Endometrial microvascular endothelial cells (primary cell): ENCODE measurements around the gene ACOT8. TPM values are rescaled to one million over a fixed set of nuclear protein-coding genes. Genes with fewer than 3 reads are reported as not detected.
"Not testable (repeated sequence)": the region's sequence is repeated elsewhere in the genome, so short reads cannot be mapped to it uniquely, and the experiment has no call there.

ENCODE experiments used
- in situ Hi-C: cut with HindIII; loops from 2 replicates; pipeline ENCODE4 v1.10.0; 2017; ENCODE audit warnings: low sequenced_read_pairs, low pct_unique_long_range_greater_than_20kb; ENCODE audit errors: inconsistent ontology term
- total RNA-seq: library from RNA; depleted of rRNA; stranded (reverse); fragments of >200 nt; gene quantifications from one replicate; pipeline ENCODE4 v1.2.3, GENCODE V29; 2015; ENCODE audit errors: inconsistent ontology term

Gene ACOT8
- total RNA-seq, 1 donor from 2014 or later = 75.9 TPM

DNA sequence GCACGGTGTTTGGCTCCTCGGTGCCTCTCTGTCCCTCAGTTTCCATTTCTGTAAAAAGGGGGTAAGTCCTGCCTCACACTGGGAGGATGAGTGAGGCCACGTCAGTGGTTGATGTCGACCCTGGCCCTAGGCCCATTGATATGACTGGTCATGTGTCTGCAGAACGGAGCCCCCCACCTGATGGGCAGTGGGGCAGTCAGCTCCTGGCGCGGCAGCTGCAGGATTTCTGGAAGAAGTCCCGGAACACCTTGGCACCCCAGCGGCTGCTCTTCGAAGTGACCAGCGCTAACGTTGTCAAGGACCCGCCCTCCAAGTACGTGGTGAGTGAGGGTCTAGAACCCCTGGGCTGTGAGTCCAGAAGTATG is 22.4 kb downstream of the ACOT8 start:
- in situ Hi-C loops = no loop called here

DNA sequence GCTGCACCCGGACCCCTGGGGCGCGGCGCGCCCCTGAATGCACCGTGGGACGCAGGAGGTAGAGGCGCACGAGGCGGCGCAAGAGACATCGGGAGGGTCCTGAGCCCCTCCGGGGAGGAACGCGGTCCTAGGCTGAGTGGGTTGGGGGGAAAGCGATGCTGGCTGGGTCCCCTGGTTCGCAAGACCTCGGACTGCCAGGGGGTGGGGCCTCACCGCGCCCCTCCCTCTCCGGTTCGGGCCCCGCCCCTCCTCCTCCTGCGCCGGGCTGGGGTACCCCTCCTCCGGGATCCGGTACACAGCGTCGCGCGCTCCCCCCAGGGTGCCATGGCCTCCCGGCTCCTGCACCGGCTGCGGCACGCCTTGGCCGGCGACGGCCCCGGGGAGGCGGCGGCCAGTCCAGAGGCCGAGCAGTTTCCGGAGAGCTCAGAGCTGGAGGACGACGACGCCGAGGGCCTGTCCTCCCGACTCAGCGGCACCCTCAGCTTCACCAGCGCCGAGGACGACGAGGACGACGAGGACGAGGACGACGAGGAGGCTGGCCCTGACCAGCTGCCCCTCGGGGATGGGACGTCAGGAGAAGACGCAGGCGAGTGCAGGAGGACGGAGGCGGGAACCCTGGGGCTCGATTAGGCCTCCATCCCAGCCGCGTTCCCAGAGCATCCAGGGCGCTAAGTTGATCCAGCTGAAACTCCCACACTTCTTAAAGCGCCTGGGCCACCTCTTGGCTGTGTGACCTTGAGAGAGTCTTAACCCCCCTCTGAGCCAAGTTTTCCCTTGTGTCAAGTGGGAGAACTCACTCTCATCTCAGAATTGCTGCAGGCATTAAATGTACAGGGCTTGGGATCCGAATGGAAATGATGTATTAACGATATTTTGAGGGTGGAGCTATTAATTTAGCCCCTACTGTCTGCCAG is 23.1 kb downstream of the ACOT8 start:
- in situ Hi-C loops = no loop called here

DNA sequence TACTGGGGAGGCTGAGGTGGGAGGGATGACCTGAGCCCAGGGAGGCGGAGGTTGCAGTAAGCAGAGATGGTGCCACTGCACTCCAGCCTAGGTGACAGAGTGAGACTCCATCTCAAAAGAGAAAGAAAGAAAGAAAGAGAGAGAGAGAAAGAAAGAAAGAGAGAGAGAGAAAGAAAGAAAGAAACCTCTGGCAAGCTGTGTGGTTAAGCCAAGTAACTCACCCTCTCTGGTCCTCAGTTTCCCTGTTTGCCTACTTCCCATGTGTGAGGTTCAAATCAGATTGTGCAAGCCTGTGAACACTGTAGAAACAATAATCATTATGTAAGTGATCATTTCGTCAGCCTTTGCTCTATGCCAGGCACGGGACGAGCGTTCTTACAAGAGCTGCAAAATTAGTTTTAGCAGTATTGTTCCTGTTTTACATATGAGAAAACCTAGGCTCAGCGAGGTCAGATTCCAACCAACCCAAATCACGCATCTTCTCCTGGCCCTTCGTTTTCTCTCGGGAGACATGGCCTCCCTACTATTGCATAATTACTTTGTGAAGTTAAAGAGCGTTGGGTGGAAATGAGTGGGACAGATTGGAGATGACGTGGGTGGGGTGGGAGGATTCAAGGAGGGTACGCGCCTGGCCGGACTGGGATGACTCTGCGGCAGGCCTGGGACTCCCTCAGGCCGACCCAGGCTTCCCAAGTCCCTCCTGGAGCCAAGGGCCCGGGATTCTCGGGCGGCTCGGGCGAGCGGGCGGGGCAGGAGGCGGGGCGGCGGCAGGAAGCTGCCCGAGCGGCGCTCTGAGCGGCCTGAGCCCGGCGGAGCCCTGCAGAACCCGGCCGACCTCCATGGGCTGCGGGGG is 23.9 kb downstream of the ACOT8 start, which contains the start of gene SNX21:
SNX21 (plus strand) TSS at position 770 of the 853 bp plus-strand sequence. CDS start 121 bp downstream, outside the sequence.
- in situ Hi-C loops = no loop called here

GRCh38 chr20:45832619-45833018 is 24.6 kb downstream of the ACOT8 start:
- in situ Hi-C loops = no loop called here

DNA sequence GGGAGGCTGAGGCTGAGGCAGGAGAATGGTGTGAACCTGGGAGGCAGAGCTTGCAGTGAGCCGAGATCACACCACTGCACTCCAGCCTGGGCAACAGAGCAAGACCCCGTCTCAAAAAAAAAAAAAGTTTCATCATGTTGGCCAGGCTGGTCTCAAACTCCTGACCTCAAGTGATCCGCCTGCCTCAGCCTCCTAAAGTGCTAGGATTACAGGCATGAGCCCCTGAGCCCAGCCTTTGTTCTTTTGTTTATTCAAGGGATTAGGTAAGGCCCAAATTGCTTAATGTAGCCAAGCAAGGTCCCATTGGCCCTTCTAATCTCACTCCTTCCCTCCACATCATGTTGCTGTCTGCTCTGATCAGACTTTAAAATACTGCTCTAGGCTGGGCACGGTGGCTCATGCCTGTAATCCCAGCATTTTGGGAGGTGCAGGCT is 27.5 kb downstream of the ACOT8 start:
- in situ Hi-C loops = not testable (repeated sequence)

DNA sequence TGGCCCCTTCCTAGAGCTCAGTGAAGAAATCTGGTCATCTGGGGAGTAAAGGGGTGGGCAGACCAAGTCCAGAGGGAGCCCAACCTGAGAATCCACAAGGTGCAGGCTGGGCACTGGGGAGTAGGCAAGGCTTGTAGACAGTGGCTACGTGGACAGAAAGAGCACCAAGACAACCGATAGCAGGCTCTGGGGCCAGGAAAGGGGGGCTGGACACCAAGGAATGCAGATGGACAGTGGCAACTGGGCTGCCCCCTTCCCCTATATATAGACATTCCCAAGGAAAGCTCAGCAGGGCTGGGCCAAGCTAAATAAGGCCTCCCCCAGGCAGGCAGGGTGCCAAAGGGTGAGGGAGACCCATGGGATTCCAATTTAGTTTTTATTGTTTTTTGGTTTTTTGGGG is 28.6 kb downstream of the ACOT8 start:
- in situ Hi-C loops = no loop called here

GRCh38 chr20:45827712-45828111 is 29.5 kb downstream of the ACOT8 start:
- in situ Hi-C loops = no loop called here

DNA sequence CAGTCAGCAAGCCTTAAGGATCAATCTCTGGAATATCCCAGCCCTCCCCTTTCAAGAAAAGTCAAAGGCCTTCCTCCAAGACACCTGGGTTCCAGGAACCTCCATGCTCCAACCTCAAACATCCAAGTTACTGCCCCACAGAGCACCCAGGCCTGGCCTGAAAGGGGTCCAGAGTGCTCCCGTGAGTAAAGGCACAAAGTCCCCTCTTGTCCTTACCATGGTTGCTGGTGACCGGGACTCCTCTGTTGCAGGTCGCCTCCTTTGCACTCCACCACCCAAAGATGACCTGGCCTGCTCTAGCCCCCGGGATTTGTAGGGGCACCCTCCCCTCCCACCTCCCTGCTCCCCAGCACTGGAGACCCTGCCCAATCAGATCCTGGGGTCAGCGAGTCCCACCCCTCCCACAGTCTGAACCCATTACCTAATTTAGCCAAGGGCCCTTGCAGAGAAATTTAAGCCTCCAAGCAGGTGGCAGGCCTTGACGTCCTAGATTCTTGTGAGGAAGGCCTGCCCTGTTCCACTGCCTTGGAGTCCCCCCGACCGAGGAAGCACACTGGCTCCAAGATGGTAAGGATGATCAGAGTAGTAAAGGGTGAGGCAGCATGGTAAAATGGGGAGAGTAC is 30.1 kb downstream of the ACOT8 start, which contains the start of gene TNNC2:
TNNC2 (minus strand) TSS at position 283 of the 623 bp plus-strand sequence; CDS start at position 219, 64 bp downstream.
- in situ Hi-C loops = no loop called here

DNA sequence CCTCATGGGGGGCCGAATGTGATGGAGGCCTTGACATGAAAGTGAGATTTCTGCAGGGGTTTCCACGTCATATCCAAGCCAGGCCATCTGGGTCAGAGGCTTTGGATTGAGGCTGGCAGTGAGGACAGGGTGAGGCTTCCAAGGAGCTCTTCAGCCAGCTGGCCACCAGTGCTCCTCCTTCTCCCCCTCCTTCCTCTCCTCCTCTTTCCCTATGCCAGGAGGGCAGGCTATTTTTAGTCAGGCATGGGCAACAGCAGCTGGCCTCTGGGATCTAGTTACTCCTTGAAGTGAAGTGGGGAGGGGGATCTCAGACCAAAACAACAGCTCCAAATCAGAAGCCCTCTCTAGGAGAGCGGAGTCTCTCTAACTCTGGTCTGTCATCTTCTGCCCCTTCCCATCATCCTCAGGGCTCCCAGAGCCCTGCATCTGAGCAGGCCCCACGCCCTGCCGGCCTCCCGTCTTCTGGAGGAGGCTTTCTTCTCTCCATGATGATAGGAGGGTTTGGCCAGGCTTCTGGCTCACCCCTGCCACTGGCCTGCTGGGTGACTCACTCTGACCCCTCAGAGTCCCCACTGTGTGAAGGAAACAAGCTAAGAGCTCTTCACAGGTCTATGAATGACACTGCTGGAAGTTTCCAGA is 30.7 kb downstream of the ACOT8 start:
- in situ Hi-C loops = no loop called here

GRCh38 chr20:45823949-45824835 is 33.0 kb downstream of the ACOT8 start:
- in situ Hi-C loops = loop anchor here (25.0 kb wide), 1 partner anchor 113 kb away; the partner anchor contains the start of gene PCIF1

DNA sequence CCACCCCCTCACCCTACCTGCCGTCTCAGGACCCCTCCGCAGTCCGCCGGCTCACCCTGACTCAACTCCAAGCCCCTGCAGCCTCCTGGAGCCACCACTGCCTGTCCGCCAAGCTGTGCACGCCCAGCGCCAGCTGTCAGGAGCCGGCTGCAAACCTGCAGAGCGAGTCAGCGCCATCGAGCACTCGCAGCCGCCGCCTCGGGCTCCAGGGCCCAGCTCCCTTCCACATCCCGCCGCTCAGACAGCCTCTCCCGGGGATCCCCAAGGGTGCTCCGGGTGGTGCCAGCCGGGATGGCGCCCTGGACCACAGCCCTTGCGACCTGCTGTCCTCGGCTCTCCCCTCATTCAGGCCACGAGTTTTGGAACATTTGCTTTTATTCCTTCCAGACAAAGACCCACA is 34.3 kb downstream of the ACOT8 start:
- in situ Hi-C loops = loop anchor here (25.0 kb wide), 1 partner anchor 114 kb away; the partner anchor contains the start of gene PCIF1

- in situ Hi-C loops = loop anchor here (25.0 kb wide), 1 partner anchor 115 kb away; the partner anchor contains the start of gene PCIF1
Measured at GRCh38 chr20:45821947-45822346, 35.2 kb downstream of the ACOT8 start.

DNA sequence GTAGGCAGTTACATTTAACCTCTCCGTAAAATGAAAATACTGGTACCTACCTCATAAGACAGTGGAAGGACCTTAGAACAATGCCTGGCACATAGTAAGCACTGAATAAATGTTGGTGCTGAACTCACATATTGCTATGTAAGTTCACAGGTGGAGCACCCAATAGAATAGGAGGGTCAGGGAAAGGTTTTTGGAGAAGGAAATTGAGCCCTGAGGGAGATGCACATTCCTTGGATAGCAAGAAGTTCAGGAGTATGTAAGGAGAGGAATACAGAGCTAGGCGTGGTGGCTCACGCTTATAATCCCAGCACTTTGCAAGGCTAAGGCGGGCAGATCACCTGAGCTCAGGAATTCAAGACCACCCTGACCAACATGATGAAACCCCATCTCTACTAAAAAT is 37.7 kb downstream of the ACOT8 start:
- in situ Hi-C loops = loop anchor here (25.0 kb wide), 1 partner anchor 118 kb away; the partner anchor contains the start of gene PCIF1

- in situ Hi-C loops = loop anchor here (25.0 kb wide), 1 partner anchor 119 kb away; the partner anchor contains the start of gene PCIF1
Measured at GRCh38 chr20:45818239-45818638, 39.0 kb downstream of the ACOT8 start.

DNA sequence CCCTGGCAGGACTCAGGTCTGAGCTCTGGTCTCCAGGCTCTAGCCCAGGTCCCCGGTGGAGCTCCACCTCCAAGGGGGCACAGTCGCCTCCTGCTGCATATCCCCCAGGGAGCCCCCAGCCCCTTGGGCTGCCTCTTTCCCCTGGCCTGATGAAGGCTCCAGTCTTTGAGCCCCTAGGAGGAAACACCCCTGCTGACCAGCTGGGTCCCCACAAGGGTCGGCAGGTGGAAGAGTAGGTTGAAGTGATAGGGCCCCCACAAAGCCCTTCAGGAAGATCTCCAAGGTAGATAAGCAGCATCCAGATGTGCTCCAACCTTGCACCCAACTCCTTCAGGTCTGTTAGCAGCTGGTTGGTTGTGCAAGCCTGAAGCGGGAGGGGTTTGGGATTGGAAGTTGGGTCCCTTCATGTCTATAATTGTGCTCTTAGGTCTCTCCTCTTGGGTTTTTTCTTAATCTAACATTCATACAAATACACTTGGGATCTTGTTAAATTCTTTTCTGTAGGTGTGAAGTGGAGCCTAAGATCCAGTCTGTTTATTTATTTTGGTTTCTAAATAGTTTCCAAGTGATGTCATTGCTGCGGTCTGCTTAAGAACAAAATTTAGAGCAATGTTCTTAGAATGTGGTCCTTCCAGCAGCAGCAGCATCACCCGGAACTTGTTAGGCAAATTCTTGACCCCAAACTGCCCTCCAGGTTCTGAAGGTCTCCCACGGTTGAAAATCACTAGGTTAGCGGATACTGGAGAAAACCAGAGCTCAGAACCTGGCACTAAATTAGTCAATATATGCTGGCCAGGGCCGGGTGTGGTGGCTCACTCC is 39.6 kb downstream of the ACOT8 start:
- in situ Hi-C loops = loop anchor here (25.0 kb wide), 1 partner anchor 120 kb away; the partner anchor contains the start of gene PCIF1

DNA sequence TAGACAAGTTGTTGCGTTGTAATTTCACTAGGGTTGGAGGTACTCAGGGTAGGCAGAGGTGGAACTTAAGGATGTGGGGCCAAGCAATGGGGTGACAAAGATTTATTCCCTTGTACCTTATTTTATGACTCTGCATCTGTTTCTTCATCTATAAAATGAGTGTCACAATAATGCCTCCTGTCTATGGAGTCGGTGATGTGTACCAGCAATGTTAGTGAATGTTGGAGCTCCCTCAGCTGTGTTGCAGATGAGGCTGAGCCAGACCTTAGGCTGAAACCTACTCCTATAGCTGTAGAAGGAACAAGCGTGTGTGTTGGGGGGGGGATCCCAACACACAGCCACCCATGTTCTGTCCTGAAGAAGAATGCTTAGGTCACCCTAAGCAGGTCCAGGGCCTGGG is 40.2 kb downstream of the ACOT8 start:
- in situ Hi-C loops = loop anchor here (25.0 kb wide), 1 partner anchor 120 kb away; the partner anchor contains the start of gene PCIF1
